DMS 273 (cell line): ENCODE data around the gene GPR4.

Experiments
- DNase-seq: peaks from one replicate; lab custom pipeline; 2025; ENCODE audit not compliant: unreplicated experiment; lab: John Stamatoyannopoulos, UW

GPR4 gene

DNA sequence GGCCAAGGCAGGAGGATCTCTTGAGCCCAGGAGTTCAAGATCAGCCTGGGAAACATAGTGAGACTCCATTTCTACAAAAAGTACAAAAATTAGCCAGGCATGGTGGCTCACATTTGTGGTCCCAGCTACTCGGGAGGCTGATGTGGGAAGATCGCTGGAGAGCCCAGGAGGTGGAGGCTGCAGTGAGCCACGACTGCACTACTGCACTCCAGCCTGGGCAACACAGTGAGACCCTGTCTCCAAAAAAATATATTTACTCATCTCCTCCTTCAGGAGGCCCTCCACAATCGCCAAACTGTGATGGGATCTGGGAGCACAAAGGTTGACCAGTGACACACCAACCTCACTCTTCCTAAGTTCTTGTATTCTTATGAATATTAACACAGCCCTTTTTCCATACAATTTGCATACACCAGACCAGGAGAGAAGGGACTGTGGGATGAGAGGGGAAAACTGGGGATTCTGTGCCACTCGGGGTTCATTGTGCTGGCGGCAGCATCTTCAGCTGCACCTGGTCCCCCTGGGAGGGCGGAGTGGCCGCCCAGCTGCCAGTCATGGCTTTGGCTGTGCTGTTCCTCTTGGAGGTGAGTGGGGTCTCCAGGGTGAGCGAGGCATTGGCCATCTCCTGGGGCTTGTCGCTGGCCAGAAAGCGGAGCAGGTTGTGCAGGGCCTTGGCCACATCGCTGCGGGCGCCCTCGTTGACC is 11.6 kb downstream of the GPR4 start:
- DNase-seq: no peak

DNA sequence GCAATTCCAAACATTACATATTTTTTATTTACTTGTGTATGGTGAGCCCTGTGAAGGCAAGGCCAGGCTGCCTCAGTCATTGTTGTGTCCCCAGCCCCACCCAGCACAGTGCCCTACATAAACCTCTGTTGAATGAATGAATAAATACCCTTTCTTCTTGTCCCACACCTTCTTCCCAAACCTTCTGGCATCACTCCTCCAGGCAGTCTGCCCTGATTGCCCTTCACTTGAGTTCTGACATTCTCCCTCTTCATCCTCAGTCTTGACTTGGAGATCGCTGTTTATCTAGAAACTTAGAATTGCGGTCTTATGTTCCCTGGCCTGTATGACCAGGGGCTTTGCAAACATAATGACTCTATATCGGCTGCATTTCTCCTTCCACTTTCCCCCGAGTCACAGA is 12.2 kb downstream of the GPR4 start:
- no peak for DNase-seq

DNA sequence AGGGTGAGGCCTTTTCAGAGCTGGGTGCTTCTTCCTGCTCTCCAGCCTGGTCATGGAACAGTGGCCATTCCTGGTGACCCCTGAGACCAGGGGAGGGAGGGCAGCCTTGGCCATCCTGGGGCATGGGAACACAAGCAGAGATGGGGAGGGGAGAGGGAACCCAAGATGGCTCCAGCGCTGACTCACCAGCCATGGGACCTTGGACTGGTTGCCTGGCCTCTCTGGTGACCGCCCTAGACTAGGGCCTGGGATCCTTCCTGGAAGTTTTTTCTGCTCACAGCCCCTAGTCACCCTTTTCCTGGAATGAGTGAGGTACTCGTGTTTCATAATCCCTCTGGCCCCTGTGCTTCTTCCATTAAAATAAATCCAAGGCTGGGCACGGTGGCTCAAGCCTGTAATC is 14.1 kb downstream of the GPR4 start:
- no peak for DNase-seq

DNA sequence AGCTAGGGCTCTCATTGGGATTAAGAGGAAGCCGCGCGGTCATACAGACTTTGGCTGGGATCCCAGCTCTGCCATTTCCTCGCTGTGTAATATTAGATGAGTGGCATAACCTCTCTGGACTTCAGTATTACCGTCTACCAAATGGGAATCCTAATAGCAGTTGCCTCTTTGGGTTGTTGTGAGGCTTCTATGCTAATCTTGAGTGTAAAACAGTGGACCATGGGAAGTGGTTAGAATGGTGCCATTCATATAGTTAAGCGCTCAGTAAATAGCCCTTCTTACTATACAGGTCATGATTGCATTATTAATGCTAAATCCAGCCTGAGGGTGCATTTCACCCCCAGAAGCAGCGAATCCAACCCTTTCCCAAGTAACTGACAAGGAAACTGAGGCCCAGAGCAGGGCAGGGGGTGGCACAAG is 16.8 kb downstream of the GPR4 start:
- no peak for DNase-seq

DNA sequence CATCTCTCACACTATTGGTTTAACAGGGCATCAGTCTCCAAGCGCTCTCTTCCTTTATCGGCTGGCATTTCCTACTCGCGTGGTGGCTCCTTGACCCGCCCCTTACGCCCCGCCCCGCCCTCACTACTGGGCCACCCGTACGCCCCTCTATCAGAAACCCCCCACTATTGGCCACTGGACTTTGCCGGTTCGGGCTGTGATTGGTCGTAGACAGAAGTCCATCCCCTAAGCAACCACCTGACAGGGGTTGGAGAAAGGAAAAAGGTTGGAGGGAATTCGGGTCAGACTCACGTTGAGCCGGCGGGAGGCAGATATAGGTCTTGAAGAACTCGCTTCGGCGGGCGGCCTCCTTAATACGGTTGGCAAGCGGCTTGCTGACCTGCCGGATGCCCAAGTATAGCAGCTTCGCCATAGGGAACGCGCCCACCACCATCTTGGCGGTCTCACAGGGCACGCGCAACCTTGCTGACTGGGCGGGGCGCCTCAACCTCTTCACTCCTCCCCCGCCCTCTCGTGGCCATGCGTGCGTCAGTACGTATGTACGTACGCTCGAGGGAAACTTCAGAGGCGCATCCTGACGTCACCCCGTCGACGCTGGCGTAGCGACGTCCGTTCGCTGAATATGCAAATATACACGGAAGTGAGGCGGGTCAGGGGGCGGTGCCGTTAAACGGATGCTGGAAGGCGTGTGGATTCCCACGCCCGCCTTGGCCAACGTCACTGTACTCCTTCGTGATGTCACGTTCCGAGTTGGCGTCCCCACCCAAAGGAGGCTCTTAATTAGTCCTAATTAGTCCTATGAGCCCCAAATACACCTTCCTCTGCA is 17.5 kb downstream of the GPR4 start, which contains the start of gene OPA3:
Gene OPA3, minus strand, starts transcription at position 471 of the 826 bp plus-strand sequence. Its CDS starts 38 bp downstream, at position 433.
- DNase-seq: peak; percentile 100

DNA sequence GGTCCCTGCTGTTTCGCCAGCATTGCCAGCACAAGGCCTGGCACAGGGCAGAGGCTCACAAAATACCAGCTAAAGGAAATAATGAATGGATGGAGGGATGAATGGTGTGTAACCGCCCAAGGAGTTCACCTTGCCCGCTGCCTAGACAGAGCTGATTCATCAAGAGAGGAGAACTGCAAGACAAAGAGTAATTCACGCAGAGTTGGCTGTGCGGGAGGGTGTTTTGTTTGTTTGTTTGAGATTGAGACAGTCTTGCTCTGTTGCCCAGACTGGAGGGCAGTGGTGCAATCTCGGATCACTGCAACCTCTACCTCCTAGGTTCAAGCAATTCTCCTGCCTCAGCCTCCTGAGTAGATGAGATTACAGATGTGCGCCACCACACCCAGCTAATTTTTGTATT is 20.4 kb downstream of the GPR4 start:
- DNase-seq: no peak

DNA sequence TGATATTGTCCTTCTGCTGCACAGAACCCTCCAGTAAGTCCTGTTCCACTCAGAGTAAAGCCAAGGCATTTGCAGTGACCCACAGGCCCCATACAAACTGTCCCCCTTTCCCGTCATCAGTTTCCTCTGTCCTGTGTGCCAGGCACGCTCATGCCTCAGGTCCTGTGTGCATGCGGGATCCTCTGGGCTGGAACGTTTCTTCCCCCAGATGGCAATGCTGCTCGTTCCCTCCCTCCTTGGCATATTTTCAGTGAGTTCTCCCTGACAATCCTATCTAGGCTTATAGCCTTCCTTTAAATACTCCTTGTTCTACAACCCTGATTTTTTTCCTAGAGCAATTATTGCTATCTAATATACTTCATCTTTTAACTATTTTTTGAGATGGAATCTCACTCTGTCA is 23.2 kb downstream of the GPR4 start:
- DNase-seq: peak; percentile 42

DNA sequence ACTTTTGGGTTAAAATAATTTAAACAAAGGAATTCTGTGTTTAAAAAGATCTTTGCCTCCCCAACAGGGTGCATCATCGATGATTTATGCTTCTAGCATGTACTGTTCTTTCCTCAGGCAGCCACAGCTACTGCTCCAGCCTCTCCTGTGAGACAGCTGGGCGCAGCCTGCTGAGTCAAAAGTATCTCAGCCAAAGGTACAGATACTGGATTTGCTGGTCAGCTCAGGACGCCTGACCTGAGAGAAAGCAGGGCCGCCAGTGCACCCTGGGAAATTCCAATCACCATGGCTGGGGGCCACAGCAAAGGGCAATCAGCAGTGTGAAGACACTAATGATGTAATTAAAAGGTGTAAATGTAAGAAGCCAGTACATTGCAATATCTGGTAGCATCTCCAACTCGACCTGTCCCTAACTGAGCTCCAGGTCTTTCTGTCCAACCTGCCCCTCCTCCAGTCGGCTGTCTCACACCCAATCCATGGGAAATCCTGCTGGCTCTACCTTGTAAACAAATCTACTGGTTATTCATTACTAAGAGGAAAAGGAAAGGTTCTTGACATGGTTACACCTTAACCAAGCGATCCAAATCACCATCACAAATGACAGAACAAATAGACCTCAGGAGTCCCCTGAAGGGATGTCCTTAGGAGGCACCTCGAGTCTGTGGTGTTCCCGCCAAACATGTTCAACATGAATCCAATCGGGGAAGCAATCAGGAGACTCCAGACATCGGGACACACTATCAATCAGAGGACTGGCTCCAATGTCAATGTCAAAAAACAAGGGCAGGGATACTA is 24.7 kb downstream of the GPR4 start:
- DNase-seq: no peak

DNA sequence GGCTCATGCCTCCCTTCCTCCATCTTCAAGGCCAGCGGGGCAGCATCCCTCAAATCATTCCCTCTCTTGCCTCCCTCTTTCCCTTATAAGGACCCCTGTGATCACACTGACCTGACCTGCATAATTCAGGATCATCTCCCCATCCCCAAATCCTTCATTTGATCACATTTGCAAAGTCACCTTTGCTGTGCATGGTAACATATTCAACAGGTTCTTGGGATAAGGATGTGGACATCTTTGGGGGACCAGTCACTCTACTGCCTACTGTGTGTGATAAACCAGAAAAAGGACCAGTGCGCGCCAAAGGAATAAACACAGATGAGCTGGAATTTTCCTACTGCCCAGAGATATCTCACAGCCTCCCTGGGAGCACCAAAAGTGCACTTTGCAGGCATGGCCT is 25.3 kb downstream of the GPR4 start:
- no peak for DNase-seq

DNA sequence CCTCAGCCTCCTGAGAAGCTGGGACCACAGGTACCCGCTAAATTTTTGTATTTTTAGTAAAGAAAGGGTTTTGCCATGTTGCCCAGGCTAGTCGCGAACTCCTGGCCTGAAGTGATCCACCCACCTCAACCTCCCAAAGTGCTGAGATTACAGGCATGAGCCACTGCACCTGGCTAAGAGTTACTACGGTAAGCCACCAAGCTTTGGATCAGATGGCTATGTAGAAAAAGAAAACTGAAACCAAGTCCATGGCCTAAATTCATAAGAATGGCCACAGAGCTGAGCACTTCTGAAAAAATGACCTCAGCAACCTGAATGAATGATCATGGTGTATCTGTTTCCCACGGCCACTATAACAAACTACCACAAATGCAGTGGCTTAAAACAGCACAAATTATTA is 26.8 kb downstream of the GPR4 start:
- no peak for DNase-seq

DNA sequence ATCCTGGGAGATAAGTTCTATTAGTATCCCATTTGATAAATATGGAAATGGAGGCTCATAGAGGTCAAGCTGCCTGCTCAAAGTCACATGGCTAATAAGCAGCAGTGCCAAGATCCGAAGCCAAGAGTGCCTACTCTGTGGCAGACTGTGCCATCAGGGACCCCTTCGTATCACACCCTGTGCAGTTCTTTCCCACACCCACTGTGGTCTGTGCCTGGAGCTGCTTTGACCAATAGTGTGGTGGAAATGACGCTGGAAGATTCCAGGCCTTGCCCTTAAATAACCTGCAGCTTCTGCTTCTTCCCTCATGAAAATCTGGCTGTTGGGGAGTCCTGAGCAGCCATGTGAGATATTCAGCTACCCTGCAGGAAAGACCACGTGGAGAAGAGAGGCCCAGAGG is 27.5 kb downstream of the GPR4 start:
- no peak for DNase-seq

DNA sequence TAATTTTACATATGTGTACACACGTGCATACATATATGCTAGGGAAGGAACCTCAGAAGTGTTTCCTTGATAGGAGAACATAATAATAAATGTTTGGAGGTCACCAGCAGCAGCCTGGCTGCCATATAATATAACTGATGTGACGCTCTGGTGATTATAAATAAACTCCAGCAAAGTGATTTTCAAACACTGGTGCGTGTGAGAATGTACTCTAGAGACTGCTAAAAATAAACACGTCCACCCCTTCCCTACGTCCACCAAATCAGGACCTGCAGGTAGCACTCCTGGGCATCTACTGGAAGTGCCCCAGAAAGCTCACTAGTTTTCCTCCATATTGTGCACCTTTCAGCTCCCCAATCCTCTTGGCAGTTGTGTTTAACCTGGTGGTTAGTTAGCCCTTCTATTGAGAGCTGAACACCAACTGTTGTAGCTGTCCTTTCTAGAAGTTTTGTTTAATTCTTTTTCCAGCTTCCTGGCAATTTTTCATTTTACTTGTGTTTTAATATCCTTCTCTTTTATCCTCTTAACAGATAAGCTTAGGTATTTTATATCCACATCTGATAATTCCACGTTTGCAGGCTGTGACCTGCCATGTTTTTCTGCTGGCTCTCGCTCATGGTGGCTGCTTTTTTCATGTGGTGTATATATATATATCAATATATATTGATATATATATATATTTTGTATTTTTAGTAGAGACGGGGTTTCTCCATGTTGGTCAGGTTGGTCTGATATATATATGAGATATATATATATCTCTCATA is 30.4 kb downstream of the GPR4 start:
- no peak for DNase-seq

DNA sequence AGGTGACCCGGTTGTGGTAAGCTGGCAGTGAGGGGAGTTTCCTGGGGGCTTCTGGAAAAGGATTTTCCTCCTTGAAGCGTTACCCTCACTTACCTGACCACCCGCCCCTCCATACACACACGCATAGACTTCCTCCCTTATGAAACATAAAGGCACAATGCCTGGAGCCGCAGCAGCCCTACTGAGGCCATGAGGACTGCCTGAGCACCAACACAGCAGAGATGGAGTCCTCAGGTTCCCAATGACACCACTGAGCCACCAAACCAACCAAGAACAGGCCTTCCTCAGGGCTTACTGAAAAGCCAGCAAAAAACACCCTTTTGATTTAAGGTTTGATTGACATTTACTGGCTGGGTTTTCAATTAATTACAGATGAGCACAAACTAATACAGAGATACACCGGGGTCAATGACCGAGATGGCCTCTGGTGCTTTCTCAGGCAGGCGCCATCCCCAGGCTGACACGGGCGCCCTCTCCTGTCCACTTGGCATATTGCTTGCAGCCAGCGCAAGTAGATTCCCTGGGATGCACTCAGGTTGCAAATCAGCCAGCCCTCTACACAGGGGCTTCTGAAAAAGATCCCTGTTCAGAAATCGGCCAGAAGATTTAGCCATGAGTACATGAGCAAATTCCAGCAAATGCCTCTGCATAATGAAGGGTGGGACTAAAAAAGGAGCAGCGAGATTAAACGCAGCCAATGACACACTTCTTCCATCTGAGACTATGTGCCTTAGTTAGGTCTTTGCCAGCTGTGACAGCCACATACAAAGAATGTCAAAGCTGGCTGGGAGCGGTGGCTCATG is 32.2 kb downstream of the GPR4 start:
- DNase-seq: peak; percentile 58

DNA sequence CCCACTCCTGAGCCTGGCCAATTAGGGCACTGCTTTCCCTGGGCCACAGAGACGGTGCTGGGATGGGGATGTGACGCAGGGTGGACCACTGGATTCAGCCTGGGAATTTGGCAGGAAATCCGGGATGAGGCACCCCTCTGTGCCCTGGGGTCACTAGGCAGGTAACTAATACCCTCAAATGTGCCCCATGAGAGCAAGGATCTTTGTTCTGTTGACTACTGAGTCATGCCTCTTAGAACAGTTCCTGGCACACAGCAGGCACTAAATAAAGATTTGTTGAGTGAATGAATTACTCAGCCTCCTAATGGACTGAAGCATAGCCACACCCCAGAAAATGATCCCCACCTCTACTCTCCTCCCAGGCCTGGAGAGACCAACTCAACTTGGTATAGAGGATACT is 33.3 kb downstream of the GPR4 start:
- DNase-seq: no peak

DNA sequence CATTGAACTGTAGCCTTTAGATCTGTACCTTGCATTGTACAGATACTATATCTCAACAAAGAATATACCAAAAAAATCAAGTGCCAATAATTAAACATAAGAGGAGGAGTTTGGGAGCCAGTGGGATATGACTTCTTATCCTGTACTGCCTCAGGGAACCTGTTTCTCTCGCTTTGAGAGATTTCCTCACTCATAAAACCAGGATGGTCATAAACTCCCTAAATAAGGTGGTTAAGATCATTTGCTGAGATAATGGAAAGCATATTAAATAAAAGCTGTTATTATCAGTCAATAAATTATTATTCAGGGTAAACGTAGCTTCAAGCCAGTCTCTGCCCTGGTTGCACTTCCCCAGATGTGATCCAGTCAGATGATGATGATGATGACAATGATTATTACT is 34.4 kb downstream of the GPR4 start:
- DNase-seq: no peak

DNA sequence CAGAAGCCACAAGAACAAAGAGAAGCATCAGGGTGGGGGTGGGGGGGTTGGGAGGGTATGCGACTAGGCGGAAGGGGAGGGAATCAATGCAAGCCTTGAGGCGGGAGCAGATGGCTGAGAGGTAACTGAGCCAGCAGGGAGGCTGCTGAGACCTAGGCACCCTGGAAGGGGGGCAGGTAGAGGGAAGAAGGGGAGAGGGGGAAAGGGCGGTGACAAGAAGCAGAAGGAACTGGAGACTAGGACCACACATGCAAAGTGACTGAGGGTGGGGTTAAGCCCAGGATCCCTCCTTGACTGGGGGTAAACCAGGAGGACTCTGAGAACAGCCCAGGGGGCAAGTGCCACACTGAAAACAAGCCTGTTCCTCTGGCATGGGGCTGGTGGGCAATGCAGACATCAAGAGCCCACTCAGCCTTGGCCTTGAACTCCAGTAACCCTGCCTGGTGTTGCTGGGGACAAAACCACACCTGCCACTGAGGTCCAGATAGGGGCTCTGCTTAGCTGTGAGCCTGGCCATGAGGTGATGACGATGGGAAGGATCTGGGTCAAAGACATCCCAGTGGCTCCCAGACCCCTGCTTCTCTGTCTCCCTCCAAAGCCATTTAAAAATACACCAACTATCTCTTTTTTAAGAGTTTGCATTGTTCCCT is 37.8 kb downstream of the GPR4 start:
- peak; percentile 59 for DNase-seq

DNA sequence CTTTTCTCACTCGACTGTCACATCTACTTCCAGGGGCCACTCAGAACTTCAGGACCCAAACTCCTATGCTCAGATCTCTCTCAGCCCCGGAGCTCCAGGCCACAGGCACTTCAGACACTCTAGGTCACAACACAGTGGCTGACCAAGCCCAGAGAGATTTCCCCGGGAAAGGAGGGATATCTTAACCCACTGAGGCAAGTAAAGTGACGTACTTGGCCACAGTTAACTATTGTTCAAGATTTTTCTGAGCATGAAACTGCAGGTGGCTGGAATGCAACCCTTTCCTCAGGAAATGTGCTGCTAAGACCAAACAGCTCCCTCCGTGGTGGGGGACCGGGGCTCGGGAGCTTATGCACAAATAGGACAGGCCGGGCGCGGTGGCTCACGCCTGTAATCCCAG is 41.3 kb downstream of the GPR4 start:
- no peak for DNase-seq

DNA sequence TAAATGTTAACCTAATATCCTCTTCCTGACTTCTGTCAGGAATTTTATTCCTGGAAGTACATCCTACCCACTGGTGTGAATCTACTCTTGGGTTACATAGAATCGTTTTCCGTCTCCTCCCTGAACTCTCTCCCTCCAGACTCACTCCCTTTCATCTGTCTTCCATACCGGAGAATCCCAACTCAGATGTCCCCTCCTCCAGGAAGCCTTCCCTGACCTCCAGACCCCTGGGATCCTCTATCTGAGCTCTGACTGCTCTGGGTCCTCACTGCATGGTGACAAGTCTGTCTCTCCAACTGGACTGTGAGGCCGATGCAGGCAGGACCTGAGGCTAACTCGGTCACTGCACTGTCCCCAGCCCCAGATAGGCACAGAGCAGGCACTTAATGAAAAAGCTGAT is 42.0 kb downstream of the GPR4 start:
- no peak for DNase-seq

DNA sequence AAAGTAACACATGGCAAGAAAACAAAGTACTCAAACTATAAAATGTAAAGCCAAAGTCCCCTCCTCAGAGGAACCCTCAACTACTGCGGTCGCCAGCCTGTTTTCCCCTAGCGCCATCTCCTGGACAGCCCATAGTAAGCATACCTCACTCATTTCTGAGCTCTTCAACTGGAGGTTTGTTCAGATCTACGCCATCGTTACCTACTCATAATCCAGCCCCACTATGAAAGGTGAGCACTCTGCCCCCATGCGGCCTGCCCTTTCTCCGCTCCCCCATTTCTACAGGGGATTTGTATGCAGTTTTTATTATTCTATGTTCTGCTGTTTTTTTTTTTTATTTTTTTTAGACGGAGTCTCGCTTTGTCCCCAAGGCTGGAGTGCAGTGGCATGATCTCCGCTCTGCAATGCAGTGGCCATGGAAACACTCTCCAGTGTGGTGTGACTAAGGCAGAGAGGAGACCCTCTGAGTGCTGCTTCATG is 43.6 kb downstream of the GPR4 start:
- DNase-seq: peak; percentile 65
